Stimulated activated CD8-positive, alpha-beta memory T cell treated with anti-CD3 and anti-CD28 coated beads, Interleukin-2, amount 100 ng/mL, for 1 hour (primary cell): Measurements from ENCODE around the gene PPP6R2.
"Not testable (repeated sequence)": the region's sequence is repeated elsewhere in the genome, so short reads cannot be mapped to it uniquely, and the experiment has no call there.

Experiments used
- DNase-seq, 2 donors: peaks; one replicate each; pipeline ENCODE4 v3.0.0-alpha.2; 2020; ENCODE audit warnings: low read depth in 2 of 2

The PPP6R2 gene

GRCh38 chr22:50399751-50400331 is 56.7 kb downstream of the PPP6R2 start:
- DNase-seq = no peak

DNA sequence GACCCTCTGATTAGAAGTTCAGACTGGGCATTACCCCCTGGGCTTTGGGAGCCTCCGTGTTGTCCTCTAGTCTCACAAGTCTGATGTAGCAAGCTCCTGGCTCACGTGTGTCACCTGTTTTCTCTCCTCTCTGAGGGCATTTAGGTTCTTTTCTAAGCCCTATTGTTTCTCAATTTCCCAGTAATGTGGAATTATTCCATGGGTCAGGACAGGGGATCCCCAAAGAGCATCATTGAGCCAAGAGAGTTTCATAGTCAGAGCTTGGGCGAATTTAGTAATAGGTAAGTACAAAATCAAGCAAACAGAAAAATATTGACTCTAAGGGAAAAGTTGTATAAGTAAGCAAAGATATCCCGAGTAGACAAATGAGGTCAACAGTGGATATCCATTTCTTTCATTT is 57.3 kb downstream of the PPP6R2 start:
- DNase-seq = no peak

DNA sequence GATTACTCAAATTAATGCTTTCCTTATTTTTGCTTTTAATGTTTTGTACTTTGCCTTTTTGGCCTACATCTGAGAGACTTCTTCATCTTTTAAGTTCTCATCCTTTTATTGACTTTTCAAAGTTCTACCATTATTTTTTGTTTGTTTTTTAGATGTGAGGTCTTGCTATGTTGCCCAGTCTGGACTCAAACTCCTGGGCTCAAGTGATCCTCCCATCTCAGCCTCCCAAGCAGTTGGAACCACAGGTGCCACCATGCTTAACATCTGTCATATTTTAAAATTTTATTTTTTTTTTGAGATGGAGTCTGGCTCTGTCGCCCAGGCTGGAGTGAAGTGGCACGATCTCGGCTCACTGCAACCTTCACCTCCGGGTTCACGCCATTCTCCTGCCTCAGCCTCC is 57.8 kb downstream of the PPP6R2 start:
- DNase-seq = no peak

DNA sequence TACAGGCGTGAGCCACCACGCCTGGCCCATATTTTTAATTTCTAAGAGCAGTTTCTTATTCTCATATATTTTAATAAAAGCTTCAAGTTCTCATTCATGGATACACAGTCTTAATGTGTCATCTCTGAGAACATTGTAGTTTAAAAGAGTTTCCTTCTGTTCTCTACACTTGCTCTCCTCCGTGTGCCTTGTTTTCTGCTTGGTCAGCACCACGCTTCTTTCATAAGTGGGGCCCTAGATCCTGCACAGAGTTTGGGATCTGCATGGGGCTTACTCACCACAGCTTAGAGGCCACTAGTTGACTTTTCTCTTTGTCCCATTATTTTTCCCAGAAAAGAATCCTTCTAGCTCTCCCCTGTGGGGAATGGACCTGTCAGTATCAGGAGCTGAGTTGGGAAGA is 58.8 kb downstream of the PPP6R2 start:
- no peak for DNase-seq

- DNase-seq = no peak
Measured at GRCh38 chr22:50403701-50404101, 60.6 kb downstream of the PPP6R2 start.

- no peak for DNase-seq
Measured at GRCh38 chr22:50406416-50407170, 63.5 kb downstream of the PPP6R2 start.

GRCh38 chr22:50408311-50408710 is 65.2 kb downstream of the PPP6R2 start:
- DNase-seq = no peak

DNA sequence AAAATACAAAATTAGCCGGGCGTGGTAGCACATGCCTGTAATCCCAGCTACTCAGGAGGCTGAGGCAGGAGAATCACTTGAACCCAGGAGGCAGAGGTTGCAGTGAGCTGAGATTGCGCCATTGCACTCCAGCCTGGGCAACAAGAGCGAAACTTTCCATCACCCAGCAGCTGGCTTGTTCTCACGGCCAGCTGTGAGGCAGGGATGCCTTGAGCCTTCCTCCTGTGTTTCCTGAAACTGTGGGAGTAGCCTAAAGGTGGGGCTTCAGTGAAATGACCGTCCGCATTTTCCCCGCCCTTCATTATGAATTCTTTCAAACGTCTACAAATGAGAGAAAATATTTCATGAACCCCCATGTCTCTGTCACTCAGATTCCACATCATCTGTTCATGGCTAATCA is 65.8 kb downstream of the PPP6R2 start:
- not testable (repeated sequence) for DNase-seq

GRCh38 chr22:50414476-50415248 is 71.5 kb downstream of the PPP6R2 start:
- no peak for DNase-seq

DNA sequence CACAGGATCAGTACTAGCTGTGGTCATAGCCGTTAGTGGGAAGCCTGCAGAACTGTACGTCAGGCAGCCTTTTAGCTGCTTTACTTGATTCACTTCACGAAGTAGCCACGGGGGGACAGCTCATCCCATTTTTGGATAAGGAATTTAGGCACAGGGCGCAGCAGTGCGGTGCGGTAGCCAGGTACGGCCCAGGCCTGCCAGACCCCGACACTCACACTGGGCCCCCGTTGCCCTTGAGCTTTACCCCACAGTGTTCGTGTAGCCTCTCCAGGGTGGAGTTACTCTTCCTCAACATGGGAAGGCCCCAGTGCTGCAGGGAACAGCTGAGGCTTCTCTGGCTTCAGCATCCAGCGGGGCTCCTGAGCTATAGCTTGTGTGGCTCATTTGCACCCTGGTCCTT is 72.3 kb downstream of the PPP6R2 start:
- no peak for DNase-seq

- no peak for DNase-seq
Measured at GRCh38 chr22:50416996-50417395, 73.9 kb downstream of the PPP6R2 start.

DNA sequence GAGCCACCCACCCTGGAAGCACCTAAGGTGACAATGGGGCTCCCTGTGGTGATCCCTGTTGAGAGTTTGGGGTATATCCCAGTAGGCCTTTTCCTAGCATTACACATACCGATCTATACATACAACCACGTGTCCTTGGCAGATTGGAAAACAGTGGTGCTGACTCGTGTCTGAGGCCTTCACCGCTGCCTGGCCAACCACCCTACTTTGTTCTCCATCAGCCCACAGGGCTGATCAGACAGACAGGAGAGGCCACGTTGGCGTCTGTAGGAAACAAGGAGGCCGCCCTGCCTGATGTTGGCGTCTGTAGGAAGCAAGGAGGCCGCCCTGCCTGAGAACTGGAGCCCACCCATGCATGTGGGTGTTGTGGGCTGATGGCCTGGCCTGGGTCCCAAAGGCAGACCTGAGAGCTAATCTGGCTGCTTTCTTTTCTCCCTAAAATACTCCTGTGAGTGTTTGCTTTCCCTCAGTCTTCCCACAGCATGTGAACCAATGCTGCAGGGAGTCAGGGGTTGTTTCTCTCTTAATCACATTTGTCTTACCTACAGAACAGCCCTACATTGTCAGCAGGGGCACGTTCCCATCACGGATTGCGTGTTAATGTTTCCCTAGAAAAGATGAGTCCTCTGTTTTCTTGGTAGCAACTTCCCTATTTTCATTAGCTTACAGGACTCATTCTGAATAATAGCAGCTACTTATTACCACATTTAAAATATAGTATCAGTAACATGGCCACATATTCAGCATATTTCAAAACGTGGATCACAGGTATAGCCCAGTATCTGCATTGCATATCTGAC is 74.5 kb downstream of the PPP6R2 start:
- no peak for DNase-seq

DNA sequence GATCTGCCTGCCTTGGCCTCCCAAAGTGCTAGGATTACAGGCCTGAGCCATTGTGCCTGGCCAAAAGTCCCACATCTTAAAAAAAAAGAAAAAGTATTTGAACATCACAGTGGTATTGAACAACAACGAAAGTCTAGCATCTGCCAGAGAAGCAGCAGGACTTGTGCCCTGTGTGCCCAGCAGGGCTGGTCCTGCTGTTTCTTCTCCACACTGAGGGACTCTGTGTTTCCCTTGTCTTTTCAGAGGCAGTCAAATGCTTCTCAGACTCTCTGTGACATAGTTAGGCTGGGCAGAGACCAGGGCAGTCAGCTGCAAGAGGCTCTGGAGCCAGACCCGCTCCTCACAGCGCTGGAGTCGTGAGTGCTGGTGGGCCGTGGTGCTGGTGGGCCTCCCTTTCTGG is 75.5 kb downstream of the PPP6R2 start:
- no peak for DNase-seq

DNA sequence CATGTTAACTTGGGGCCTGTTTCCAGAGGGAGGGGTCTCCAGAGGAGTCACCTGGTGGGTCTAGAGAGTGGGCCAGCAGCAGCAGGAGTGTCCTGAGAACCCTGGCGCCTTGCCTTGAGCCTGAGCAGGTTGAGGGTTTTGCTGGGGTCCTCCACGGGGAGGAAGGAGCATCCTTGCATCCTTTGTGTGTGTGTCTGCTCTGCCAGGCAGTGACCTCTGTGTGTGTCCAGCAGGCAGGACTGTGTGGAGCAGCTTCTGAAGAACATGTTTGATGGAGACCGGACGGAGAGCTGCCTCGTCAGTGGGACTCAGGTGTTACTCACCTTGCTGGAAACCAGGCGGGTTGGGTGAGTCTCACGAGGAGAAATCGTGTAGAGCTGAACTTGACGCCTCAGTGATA is 76.0 kb downstream of the PPP6R2 start:
- no peak for DNase-seq

GRCh38 chr22:50420015-50420414 is 76.9 kb downstream of the PPP6R2 start:
- no peak for DNase-seq

- DNase-seq = no peak
Measured at GRCh38 chr22:50420581-50420980, 77.5 kb downstream of the PPP6R2 start.

DNA sequence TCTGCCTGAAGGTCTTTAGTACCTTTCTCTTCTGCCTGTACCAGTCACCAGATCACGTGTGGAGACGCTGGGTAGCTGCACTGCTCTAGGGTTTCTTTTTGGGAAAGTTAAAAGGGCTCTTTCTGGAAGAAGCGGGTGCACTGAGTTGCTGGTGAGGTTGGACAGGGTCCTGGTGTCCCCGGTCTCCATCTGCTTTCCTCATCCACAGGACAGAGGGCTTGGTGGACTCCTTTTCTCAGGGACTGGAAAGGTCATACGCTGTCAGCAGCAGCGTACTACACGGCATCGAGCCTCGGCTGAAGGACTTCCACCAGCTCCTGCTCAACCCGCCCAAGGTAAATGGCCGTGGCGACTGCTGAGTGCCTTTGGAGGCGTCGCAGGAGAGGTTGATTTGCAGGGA is 78.9 kb downstream of the PPP6R2 start:
- DNase-seq = no peak

DNA sequence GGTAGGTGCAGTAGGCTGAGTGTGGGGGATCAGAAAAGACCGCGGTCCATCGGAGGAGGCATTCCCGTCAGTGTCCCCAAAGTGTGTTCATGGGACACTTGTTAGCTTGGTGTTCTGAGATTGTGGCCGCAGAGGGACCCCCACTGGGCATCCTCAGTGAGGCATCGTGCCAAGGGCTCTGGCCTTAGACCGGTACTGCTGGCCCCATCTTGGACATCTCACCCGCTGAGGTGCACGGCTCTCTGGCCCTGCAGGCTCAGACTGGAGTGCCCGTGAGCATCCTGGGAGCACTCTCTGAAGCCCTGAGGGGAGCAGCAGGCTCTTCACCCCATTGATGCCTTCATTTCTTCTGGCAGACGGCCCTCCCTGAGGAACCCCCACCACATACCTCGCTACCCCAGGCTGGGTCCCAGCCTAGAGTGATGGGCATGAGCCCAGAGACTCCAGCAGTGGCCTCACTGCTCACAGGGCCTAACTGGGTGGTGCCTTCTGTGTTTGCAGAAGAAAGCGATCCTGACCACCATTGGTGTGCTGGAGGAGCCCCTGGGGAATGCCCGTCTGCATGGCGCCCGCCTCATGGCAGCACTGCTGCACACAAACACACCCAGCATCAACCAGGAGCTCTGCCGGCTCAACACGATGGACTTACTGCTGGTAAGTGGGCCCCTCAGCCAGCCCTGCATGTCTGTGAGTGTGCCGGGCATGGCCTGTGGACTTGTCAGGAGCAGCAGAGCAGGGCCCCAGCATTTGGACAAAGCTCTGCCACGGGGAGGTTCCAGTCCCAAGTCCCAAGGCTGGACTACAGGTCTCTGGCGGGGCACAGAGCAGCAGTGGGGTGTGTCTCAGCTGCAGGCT is 80.1 kb downstream of the PPP6R2 start:
- DNase-seq = no peak

DNA sequence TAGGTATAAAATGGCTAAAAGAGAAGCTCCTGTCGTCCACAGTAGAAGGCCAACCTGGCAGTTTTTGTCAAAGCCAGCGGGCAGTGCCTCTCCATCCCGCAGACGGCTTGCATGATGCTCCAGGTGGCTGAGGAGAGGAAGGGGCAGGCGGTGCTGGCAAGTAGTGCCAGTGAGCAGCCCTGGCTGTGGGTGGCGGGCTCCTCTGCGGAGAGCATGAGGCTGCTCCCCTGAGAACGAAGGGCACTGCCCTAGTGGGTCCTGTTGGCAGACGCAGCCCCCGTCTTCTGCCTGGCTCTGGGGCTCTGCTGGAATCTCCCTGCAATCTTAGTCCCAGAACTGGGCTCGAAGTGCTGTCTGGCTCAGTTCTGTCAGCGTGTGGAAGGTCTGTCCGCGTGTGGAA is 80.8 kb downstream of the PPP6R2 start:
- DNase-seq = no peak

DNA sequence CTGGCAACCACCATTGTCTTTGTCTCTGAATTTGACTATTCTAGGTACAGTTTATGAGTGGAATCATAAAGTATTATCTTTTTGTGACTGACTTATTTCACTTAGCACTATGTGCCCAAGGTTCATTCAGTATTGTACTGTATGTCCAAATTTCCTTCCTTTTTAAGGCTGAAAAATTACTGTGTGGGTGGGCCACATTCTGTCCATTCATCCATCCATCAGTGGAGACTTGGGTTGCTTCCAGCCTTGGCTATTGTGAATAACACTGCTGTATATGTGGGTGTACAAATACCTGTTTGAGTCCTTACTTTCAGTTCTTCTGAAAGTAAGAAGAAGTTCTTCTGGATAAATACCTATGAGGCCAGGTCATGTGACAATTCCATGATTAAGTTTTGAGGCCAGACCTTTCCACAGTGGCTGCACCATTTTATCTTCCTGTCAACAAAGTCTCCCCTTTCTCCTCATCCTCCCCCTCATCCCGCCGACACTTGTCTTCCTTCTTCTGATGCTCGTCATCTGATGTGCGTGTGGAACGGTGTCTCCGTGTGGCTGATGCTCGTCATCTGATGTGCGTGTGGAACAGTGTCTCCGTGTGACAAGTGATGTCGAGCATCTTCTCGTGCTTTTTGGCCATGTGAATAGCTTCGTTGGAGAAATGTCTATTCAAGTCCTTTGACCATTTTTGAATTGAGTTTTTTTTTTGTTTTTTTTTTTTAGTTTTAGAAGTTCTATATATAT is 82.2 kb downstream of the PPP6R2 start:
- no peak for DNase-seq
